Panc1 (cell line): ENCODE results near the gene NCS1. TPM values are rescaled to one million over a fixed set of nuclear protein-coding genes. Genes with fewer than 3 reads are reported as not detected.

ENCODE experiments used
- ATAC-seq: fragments of 200-7000 bp; cut with Tn5 transposase; 2 replicates; pipeline ENCODE4 v1.9.1; 2020; ENCODE audit warnings: mild to moderate bottlenecking, moderate library complexity
- BruUV-seq: library from RNA; stranded (reverse); fragments of 400-500 nt; replicated peaks from 2 replicates; lab custom pipeline; 2021; lab: Mats Ljungman, UMichigan
- CTCF ChIA-PET: fragments of 300-600 bp; sonication (Branson Sonifier 250); formaldehyde crosslinking; loops from one replicate; lab custom pipeline; 2022; ENCODE audit warnings: antibody characterized with exemption; lab: Charles Lee
- POLR2A ChIA-PET: fragments of 300-600 bp; sonication (Branson Sonifier 250); formaldehyde crosslinking; loops from one replicate; lab custom pipeline; 2022; ENCODE audit warnings: antibody characterized with exemption; lab: Charles Lee
- DNase-seq: peaks from one replicate; pipeline ENCODE4 v3.0.0-alpha.2; 2010; ENCODE audit warnings: low read depth, low spot score
- H3K27ac ChIP-seq: 2 replicates; pipeline ENCODE4 v1.5.1; 2011; ENCODE audit warnings: mild to moderate bottlenecking, low read length, inconsistent platforms
- H3K27me3 ChIP-seq: fragments of 200-500 bp; sonication (Bioruptor generic); 2 replicates; pipeline ENCODE4 v1.6.0; 2014; ENCODE audit warnings: low read length, inconsistent platforms; ENCODE audit not compliant: control insufficient read depth, insufficient read depth
- H3K36me3 ChIP-seq: fragments of 200-500 bp; sonication (Bioruptor generic); 2 replicates; pipeline ENCODE4 v1.5.1; 2014; ENCODE audit warnings: inconsistent platforms, mild to moderate bottlenecking, low read length, moderate library complexity; ENCODE audit not compliant: control insufficient read depth, insufficient read depth
- H3K4me1 ChIP-seq: 2 replicates; pipeline ENCODE4 v1.5.1; 2011; ENCODE audit warnings: inconsistent platforms, mild to moderate bottlenecking, low read length, moderate library complexity; ENCODE audit not compliant: control insufficient read depth, insufficient read depth
- H3K4me3 ChIP-seq, 2 experiments: 2 replicates each; pipeline ENCODE4 v1.5.1; 2011 to 2012; ENCODE audit warnings: low read depth in 2 of 2, low read length in 2 of 2, mild to moderate bottlenecking in 2 of 2, inconsistent platforms in 1 of 2, moderate library complexity in 1 of 2
- H3K9me3 ChIP-seq: fragments of 200-500 bp; sonication (Bioruptor generic); 2 replicates; pipeline ENCODE4 v1.5.1; 2014; ENCODE audit warnings: low read depth, mild to moderate bottlenecking, inconsistent platforms, low read length, moderate library complexity; ENCODE audit not compliant: control insufficient read depth, insufficient read depth
- CTCF ChIP-seq: fragments of 450-650 bp; IDR thresholded peaks from 2 replicates; pipeline ENCODE4 v1.5.1; 2017; ENCODE audit warnings: mild to moderate bottlenecking
- POLR2AphosphoS5 ChIP-seq: IDR thresholded peaks from 2 replicates; pipeline ENCODE4 v1.6.1; 2012; ENCODE audit warnings: mild to moderate bottlenecking, low read depth, low read length, moderate library complexity
- REST ChIP-seq, 2 experiments: IDR thresholded peaks; 2 replicates each; pipeline ENCODE4 v1.6.1; 2011 to 2012; ENCODE audit warnings: low read depth in 2 of 2, control low read depth in 1 of 2, low read length in 1 of 2, mild to moderate bottlenecking in 1 of 2, moderate library complexity in 1 of 2; ENCODE audit not compliant: insufficient read depth in 1 of 2
- SIN3A ChIP-seq: IDR thresholded peaks from 2 replicates; pipeline ENCODE4 v1.6.1; 2012; ENCODE audit warnings: low read depth, mild to moderate bottlenecking, low read length, moderate library complexity, borderline replicate concordance; ENCODE audit not compliant: insufficient read depth
- TCF7L2 ChIP-seq: IDR thresholded peaks from 2 replicates; pipeline ENCODE4 v1.6.1; 2011; ENCODE audit warnings: mild to moderate bottlenecking, low read depth, low read length, inconsistent platforms
- in situ Hi-C: cut with HindIII; loops from 2 replicates; pipeline ENCODE4 v1.10.0; 2016; ENCODE audit warnings: low sequenced_read_pairs, low pct_unique_long_range_greater_than_20kb
- intact Hi-C: fragments of 100-400 bp; cut with micrococcal nuclease; formaldehyde crosslinking; loops from one replicate; pipeline ENCODE4 v1.10.0; 2022; ENCODE audit not compliant: unreplicated experiment
- total RNA-seq: library from RNA; stranded (reverse); gene quantifications from one replicate; pipeline ENCODE4 v1.2.1, GENCODE V29; 2021; ENCODE audit not compliant: unreplicated experiment

Gene NCS1
- total RNA-seq, 1 experiment from 2014 or later = 31.6 TPM

GRCh38 chr9:130157079-130157478, 15.1 kb upstream of the NCS1 start:
- ChIA-PET CTCF (interaction anchor here (1.0 kb wide), 1 partner anchor 79 kb away, joined by 4 read pairs; no protein-coding TSS in a partner anchor), POLR2A (interaction anchor here (0.8 kb wide), 1 partner anchor 11 kb away, joined by 31 read pairs; no protein-coding TSS in a partner anchor)
- in situ Hi-C loops (no loop called here), intact Hi-C loops (no loop called here)
- Histone ChIP-seq H3K36me3 (no peaks in the 10 kb centered on the region), H3K4me1 (no peaks in the 10 kb centered on the region), H3K4me3 (no peak overlapping the region), H3K27me3 (no peaks in the 10 kb centered on the region), H3K9me3 (no peaks in the 10 kb centered on the region), H3K27ac (no peak overlapping the region)
- BruUV-seq = no TSS peak
- no peak for ATAC-seq
- no peak for TF ChIP-seq TCF7L2
- TF ChIP-seq POLR2AphosphoS5 = no peak
- no peak for TF ChIP-seq REST (IDR thresholded peaks at IDR 0.05; ENCODE audit: insufficient read depth in 1 of 2, low read depth in 2 of 2, low read length in 1 of 2)
- no peak for TF ChIP-seq CTCF
- TF ChIP-seq SIN3A = no peak
- DNase-seq = no peak

GRCh38 chr9:130158001-130158400, 14.2 kb upstream of the NCS1 start:
- ATAC-seq = no peak
- Histone ChIP-seq H3K4me3 (no peak overlapping the region), H3K4me1 (no peaks in the 10 kb centered on the region), H3K36me3 (no peaks in the 10 kb centered on the region), H3K9me3 (no peaks in the 10 kb centered on the region), H3K27ac (no peak overlapping the region), H3K27me3 (no peaks in the 10 kb centered on the region)
- intact Hi-C loops (no loop called here), in situ Hi-C loops (no loop called here)
- POLR2A ChIA-PET = no interaction called here
- no peak for DNase-seq
- CTCF ChIA-PET = interaction anchor here (0.6 kb wide), 1 partner anchor 260 kb away, joined by 7 read pairs; no protein-coding TSS in a partner anchor
- no TSS peak for BruUV-seq
- TF ChIP-seq SIN3A (no peak), POLR2AphosphoS5 (no peak), REST (IDR thresholded peaks at IDR 0.05; ENCODE audit: insufficient read depth in 1 of 2, low read depth in 2 of 2, low read length in 1 of 2) (no peak), CTCF (no peak), TCF7L2 (no peak)
